DMS114 treated with DMSO at 0.1 percent for 48 hours (cell line): Measurements from ENCODE around the gene NPDC1.

Experiments used
- DNase-seq: peaks from one replicate; lab custom pipeline; 2025; ENCODE audit not compliant: unreplicated experiment; lab: John Stamatoyannopoulos, UW

NPDC1 gene, protein sequence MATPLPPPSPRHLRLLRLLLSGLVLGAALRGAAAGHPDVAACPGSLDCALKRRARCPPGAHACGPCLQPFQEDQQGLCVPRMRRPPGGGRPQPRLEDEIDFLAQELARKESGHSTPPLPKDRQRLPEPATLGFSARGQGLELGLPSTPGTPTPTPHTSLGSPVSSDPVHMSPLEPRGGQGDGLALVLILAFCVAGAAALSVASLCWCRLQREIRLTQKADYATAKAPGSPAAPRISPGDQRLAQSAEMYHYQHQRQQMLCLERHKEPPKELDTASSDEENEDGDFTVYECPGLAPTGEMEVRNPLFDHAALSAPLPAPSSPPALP

DNA sequence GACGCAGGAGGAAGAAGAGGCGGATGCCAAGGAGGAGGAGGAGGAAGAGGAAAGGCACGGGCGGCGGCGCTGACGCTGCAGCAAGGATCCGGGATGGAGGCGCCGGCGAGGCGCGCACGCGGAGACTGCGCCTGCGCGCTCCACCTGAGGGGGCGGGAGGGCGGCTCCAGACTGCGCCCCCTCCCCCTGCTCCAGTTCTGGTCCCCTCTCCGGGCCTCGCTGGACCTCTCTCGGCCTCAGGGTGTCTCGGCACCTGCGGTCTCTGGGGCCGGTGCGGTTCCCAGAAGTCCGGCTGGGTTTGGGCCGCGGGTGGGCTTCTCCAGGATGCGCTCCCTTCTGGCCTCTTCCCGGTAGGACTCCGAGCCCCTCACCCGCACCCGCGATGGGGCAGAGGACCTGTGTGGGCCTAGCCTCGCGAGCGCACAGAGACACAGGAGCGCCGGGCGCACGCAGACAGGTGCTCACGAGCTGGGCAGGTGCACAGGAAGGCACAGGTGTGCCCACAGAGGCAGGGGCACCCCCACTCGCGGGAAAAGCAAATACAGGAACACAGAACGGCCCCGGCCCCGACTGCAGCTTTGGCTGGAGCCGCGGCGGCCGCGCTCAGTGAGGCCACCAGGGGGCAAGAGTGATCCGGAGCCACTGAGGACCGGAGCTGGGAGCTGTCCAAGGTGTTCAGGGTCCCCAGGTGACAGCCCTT, at the start of gene NPDC1:
TSS of gene NPDC1 (minus strand) at position 90 of the 700 bp plus-strand sequence. CDS start 188 bp downstream, outside the sequence.
- peak; percentile 46 for DNase-seq

- no peak for DNase-seq
These were observed 43.4 kb upstream of the NPDC1 start for GRCh38 chr9:137089232-137089947.

DNA sequence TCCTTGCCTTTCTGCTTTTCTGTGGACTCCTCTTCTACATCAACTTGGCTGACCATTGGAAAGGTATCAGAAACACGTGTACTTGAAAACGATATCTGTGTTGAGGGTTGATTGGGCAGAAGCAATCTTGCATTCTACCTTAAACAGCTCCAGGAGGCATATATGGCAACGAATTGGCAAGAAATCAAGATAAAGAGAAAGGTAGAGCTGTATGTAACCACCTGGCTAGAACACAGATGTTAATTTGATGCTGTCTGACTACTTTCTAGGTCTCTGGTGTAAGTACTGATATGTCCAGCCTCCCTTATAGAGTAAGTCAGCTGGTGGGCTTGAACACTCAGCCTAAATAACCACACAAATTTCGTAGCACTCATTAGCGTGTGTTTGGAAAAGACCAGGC, 42.1 kb upstream of the NPDC1 start:
- DNase-seq = no peak

DNA sequence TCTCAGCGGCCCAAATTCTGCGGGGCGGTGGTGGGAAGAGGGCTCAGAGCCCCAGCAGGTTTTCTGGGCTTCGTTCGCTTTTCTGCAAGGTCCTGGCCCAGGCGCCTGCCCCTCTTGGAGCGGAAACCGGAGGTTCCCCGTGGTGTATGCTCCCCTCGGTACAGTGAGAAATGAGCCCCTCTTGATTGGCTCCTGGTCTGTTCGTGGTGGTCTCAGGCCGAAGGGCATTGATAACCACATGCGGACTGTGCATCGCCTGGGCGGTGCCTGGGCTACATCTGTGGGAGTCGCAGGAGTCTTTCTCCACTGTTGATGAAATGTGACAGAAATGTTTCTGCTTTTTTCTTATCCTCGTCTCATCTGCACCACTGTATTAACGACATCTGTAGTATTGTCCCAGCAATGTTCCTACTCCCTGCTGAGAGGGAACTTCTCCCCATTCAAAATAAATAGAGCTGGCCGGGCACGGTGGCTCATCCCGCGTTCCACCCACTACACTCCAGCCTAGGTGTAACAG, 41.5 kb upstream of the NPDC1 start:
- DNase-seq = no peak

DNA sequence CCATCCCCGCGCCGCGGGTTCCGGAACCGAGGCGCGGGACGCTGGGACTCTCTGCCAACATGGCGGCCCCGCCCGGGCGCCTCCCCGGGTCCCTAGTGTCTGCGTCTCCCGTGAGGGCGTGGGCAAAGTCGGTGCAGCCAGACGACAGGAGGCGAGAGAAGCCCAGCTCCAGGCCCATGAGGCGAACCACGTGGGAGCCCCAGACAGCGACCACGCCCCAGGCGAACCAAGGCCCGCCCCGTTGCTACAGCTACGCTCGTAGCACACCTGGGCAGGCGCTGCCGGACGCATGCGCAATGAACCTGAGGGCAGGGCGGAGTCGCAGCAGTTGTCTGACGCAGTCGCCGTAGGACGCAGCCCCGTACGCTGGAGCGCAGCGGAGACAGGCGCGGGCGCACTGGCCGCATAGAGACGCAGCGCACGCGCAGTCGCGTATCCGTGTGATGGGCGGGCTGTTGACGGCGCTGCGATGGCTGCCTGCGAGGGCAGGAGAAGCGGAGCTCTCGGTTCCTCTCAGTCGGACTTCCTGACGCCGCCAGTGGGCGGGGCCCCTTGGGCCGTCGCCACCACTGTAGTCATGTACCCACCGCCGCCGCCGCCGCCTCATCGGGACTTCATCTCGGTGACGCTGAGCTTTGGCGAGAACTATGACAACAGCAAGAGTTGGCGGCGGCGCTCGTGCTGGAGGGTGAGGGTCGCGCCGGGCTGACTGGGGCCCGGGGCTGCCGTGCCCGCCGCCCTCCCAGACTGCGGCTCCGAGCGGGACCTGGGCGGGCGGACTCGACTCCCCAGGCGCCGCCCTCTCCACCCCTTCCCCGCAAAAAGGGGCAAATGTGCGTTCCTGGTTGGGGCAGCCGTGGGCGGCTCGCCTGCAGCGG, 40.8 kb upstream of the NPDC1 start, which contains the start of gene MAN1B1:
TSS of gene MAN1B1 (plus strand) at position 455 of the 878 bp plus-strand sequence. CDS start at position 470, 15 bp downstream.
- peak; percentile 93 for DNase-seq

DNA sequence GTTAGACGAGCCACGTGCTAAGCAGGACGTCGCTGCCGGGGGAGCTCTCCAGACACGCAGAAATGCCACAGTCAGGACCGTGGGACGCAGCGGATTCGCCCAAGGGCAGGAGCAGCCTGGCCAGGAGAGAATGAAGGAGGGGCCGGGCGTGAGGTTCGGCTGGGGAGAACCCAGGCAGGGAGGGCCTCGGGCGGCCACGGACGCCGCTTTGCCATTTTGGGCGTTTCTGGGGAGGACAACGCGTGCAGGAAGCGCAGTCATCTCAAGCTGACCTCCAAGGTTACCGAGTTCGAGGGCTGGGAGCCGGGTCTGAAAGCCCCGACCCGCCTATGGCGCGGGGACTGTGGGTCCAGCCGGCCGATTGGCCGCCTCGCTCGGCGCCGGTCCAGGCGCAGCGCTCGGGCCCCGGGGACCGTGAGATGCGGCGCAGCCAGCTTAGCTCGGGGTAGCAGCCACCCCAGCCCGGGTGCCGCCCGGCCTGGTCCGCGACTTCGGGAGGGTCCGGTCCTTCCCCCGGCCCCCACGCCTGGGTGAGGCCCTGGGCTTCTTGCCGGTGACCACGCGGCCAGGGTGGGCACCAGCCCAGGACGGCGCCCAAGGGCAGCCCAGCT, 40.0 kb upstream of the NPDC1 start:
- DNase-seq = no peak

GRCh38 chr9:137084526-137084925, 38.5 kb upstream of the NPDC1 start:
- no peak for DNase-seq

- DNase-seq = no peak
These were observed 37.5 kb upstream of the NPDC1 start for GRCh38 chr9:137083394-137084004.

- no peak for DNase-seq
These were observed 36.9 kb upstream of the NPDC1 start for GRCh38 chr9:137082925-137083290.

- DNase-seq = no peak
These were observed 36.4 kb upstream of the NPDC1 start for GRCh38 chr9:137082222-137082924.

GRCh38 chr9:137080260-137081122, 34.5 kb upstream of the NPDC1 start:
- DNase-seq = no peak

DNA sequence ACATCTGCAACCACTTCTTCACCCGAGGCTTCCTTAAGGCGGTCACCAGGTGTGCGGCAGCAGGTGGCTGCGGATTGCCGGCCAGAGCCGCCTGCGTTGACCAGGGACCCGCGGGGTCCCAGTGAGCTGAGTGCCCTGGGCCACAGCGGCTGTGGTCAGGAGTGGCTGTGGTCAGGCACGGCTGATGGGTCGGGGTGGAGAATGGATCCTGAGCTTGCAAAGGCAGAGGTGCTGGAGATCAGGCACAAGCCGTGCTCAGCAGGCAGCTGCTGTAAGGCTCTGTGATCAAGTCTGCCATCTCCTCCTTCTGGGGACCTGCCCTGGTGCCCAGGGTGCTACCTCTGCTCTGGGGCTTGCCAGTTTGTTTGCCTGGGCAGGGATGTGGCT, 33.4 kb upstream of the NPDC1 start:
- no peak for DNase-seq

DNA sequence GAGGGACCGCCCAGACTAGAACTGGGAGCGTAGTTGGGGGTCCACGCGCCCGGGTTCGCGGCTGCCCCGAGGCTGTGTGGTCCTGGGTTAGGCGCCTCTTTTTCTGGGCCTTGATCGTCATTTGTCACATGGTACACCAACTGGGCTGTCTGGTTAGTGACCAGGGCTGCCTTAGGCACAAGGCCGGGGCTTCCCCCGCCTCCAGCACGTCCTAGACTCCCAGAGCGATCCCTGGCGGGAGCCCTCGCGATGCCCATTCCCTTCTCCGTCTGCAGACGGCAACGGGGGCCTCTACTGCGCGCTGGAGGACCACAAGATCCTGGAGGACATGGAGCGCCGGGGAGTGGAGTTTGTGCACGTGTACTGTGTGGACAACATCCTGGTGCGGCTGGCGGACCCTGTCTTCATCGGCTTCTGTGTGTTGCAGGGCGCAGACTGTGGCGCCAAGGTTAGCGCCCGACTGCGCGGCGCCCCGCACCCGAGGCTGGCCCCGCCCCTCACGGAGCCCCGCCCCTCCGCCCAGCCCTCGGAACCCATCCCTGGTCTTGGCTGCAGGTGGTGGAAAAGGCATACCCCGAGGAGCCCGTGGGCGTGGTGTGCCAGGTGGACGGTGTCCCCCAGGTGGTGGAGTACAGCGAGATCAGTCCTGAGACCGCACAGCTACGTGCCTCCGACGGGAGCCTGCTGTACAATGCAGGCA, 32.9 kb upstream of the NPDC1 start:
- no peak for DNase-seq

DNA sequence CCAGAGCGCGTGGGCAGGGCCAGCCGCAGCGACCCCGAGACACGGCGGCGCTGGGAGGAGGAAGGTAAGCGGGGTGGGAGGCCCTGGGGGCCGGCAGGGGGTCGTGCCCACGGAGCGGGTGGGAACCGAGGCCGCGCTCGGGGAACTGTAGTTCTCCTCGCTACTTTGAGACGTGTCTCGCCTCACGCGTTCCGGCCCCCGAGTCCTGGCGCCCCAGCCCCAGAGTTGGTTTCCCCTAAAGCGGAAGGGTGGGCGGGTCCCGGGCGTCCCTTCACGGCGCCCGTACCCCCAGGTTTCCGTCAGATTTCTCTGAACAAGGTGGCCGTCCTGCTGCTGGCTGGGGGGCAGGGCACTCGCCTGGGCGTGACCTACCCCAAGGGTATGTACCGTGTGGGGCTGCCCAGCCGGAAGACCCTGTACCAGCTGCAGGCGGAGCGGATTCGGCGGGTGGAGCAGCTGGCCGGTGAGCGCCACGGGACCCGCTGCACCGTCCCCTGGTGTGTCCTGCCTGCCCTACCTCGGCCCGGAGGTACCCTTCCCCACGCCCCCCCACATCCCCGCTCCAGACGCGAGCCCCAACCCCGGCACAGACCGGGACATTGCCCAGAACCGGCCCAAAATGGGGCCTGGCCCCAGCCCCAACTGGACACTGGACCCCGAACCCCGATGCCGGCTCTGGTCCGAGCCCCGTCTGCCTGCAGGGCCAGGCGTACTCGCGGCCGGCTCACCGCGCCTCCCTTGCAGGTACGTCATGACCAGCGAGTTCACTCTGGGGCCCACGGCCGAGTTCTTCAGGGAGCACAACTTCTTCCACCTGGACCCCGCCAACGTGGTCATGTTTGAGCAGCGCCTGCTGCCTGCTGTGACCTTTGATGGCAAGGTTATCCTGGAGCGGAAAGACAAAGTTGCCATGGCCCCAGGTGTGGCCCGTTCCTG, 32.0 kb upstream of the NPDC1 start:
- DNase-seq = no peak

DNA sequence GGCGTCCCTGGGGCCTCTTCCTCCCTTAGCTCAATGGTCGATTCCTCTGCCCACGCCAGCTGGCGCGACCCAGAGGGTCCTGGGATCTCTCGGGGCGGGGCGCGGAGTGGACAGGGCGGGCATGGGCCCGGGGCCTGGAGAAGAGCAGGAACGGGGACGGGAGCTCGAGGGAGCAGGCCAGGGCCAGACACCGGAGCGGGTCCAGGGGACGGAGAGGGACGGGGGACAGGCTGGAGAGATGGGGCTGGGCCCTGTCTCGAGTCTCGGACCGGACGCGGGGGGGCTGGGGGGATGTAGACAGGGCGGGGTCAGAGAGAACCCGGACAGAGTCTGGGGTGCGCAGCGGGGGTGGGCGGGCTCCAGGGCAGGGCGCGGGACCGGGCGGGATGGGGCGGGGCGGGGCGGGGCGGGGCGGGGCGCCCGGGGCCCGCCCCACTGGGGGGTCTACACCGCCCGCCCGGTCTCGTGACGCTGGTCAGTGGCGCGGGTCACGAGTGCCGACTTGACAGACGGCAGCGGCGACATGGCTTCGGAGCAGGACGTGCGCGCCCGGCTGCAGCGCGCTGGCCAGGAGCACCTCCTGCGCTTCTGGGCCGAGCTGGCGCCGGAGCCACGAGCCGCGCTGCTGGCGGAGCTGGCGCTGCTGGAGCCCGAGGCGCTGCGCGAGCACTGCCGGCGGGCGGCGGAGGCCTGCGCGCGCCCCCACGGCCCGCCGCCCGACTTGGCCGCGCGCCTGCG, 31.2 kb upstream of the NPDC1 start, which contains the start of gene UAP1L1:
TSS of gene UAP1L1 (plus strand) at position 508 of the 738 bp plus-strand sequence. CDS start at position 524, 16 bp downstream.
- no peak for DNase-seq

- DNase-seq = no peak
These were observed 30.6 kb upstream of the NPDC1 start for GRCh38 chr9:137076636-137077009.
